ENCODE results near the gene NUBP2.

The NUBP2 gene

DNA sequence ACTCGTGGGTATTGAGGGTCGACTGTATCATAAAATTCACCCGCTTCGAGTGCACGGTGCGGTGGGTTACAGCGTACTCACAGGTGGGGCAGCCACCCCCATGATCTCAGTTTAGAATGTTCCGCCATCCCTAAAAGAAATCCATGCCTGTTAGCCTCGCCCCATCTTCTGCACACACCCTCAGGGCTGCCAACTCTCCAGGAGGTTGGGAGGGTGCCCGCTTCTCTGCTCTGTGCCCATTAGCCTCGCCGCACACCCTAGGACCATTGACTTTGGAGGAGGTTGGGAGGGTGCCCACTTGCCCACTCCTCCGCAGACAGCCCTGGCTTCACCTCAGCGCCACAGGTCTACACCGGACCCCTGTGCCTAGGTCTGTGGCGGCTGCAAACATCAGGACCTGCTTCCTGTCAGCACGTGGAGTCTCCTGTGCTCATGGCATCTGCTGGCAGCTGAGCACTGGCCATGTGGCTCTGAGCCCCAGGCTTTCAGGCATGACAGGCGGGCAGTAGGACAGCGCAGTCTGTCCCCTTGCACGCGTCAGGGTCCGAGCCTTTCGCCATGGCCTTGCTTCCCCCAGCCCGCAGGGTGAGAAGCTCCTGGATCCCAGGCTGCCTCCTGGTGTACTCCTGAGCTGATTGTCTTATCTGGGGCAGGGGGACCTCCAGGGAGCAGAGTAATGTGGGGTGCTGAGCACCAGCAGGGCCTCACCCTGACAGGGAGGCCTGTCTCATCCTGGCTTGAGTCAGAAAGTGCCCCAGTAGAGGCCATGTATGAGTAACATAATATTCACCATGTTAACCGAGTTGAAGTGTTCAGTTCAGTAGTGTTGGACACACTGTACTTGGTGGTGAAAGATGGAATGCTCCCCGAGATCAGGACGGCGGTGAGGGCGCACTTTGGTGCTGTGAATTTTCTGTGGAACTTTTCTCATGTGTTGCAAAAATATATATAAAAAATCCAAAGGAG lies 33.3 kb upstream of the NUBP2 start:
- TF ChIP-seq EP300 (IDR thresholded peaks at IDR 0.05; ENCODE audit: borderline replicate concordance), result no peak
- TF ChIP-seq, protein P1, sequence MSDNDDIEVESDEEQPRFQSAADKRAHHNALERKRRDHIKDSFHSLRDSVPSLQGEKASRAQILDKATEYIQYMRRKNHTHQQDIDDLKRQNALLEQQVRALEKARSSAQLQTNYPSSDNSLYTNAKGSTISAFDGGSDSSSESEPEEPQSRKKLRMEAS (IDR thresholded peaks at IDR 0.05), result no peak
- TF ChIP-seq CREB1 (IDR thresholded peaks at IDR 0.05; ENCODE audit: low read depth), result no peak
- no peak for TF ChIP-seq CEBPB (IDR thresholded peaks at IDR 0.05)
- TF ChIP-seq, protein P2, sequence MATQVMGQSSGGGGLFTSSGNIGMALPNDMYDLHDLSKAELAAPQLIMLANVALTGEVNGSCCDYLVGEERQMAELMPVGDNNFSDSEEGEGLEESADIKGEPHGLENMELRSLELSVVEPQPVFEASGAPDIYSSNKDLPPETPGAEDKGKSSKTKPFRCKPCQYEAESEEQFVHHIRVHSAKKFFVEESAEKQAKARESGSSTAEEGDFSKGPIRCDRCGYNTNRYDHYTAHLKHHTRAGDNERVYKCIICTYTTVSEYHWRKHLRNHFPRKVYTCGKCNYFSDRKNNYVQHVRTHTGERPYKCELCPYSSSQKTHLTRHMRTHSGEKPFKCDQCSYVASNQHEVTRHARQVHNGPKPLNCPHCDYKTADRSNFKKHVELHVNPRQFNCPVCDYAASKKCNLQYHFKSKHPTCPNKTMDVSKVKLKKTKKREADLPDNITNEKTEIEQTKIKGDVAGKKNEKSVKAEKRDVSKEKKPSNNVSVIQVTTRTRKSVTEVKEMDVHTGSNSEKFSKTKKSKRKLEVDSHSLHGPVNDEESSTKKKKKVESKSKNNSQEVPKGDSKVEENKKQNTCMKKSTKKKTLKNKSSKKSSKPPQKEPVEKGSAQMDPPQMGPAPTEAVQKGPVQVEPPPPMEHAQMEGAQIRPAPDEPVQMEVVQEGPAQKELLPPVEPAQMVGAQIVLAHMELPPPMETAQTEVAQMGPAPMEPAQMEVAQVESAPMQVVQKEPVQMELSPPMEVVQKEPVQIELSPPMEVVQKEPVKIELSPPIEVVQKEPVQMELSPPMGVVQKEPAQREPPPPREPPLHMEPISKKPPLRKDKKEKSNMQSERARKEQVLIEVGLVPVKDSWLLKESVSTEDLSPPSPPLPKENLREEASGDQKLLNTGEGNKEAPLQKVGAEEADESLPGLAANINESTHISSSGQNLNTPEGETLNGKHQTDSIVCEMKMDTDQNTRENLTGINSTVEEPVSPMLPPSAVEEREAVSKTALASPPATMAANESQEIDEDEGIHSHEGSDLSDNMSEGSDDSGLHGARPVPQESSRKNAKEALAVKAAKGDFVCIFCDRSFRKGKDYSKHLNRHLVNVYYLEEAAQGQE (IDR thresholded peaks at IDR 0.05; ENCODE audit: low read depth), result no peak
- TF ChIP-seq ZBTB7A (IDR thresholded peaks at IDR 0.05; ENCODE audit: low read depth), result no peak
- TF ChIP-seq TEAD4 (IDR thresholded peaks at IDR 0.05), result no peak
- TF ChIP-seq TAF1 (IDR thresholded peaks at IDR 0.05; ENCODE audit: low read depth), result no peak

GRCh38 chr16:1751946-1752345 lies 30.8 kb upstream of the NUBP2 start:
- TF ChIP-seq USF1 (IDR thresholded peaks at IDR 0.05), result no peak
- no peak for TF ChIP-seq EP300 (IDR thresholded peaks at IDR 0.05; ENCODE audit: borderline replicate concordance)
- TF ChIP-seq, protein P1 (IDR thresholded peaks at IDR 0.05), result no peak
- TF ChIP-seq EGR1 (IDR thresholded peaks at IDR 0.05), result no peak
- TF ChIP-seq ZBTB7A (IDR thresholded peaks at IDR 0.05; ENCODE audit: low read depth), result no peak
- no peak for TF ChIP-seq TCF12 (IDR thresholded peaks at IDR 0.05; ENCODE audit: low read depth)

DNA sequence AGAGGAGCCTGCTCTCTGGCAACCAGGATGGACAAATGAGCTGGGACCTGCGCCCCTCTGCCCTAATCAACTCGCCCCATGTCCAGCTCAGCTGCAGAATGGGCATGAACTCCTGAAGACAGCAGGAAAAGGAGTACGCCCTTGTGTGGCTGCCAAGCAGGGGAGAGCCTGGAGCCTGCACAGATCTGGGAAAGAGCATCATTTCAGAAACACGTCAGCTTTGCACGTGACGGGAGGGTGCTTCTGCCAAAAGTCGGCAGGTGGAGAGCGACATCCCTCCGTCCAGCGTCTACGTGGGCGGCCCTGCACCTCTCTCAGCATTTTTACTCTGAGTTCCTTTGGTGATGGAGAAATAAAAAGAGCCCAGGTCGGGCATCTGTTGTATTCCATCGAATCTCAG lies 29.9 kb upstream of the NUBP2 start:
- TF ChIP-seq, protein P1 (IDR thresholded peaks at IDR 0.05), result no peak
- no peak for TF ChIP-seq RAD21 (IDR thresholded peaks at IDR 0.05; ENCODE audit: low read depth)
- no peak for TF ChIP-seq TEAD4 (IDR thresholded peaks at IDR 0.05)
- TF ChIP-seq, protein P2 (IDR thresholded peaks at IDR 0.05; ENCODE audit: low read depth), result no peak
- TF ChIP-seq EP300 (IDR thresholded peaks at IDR 0.05; ENCODE audit: borderline replicate concordance), result no peak
- no peak for TF ChIP-seq YY1 (IDR thresholded peaks at IDR 0.05; ENCODE audit: low read depth)
- no peak for TF ChIP-seq TCF12 (IDR thresholded peaks at IDR 0.05; ENCODE audit: low read depth)
- no peak for TF ChIP-seq ZBTB7A (IDR thresholded peaks at IDR 0.05; ENCODE audit: low read depth)
- no peak for TF ChIP-seq NFIC (IDR thresholded peaks at IDR 0.05)
- TF ChIP-seq EGR1 (IDR thresholded peaks at IDR 0.05), result no peak
- no peak for TF ChIP-seq FOXM1 (IDR thresholded peaks at IDR 0.05; ENCODE audit: borderline replicate concordance, low read depth)
- TF ChIP-seq CREB1 (IDR thresholded peaks at IDR 0.05; ENCODE audit: low read depth), result no peak
- TF ChIP-seq CEBPB (IDR thresholded peaks at IDR 0.05), result no peak
- TF ChIP-seq TAF1 (IDR thresholded peaks at IDR 0.05; ENCODE audit: low read depth), result no peak
- no peak for TF ChIP-seq USF1 (IDR thresholded peaks at IDR 0.05)

DNA sequence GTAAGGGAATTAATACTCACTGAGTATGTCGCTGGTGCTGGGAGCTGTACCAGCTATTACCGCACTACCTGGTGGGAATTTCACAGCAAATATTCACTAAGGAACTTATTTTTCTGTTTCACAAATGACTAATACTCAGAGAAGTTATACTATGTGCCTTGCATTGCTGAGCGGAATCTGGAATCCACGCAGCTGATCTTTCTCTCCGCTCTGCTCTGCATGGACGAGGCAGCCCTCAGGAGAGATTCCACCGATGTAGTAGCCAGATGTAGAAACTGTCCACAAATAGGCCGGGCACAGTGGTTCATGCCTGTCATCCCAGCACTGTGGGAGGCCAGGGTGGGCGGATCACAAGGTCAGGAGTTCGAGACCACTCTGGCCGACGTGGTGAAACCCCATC lies 28.6 kb upstream of the NUBP2 start:
- TF ChIP-seq YY1 (IDR thresholded peaks at IDR 0.05; ENCODE audit: low read depth), result no peak
- TF ChIP-seq EGR1 (IDR thresholded peaks at IDR 0.05), result no peak
- TF ChIP-seq CREB1 (IDR thresholded peaks at IDR 0.05; ENCODE audit: low read depth), result no peak
- TF ChIP-seq, protein P1 (IDR thresholded peaks at IDR 0.05), result no peak
- no peak for TF ChIP-seq TEAD4 (IDR thresholded peaks at IDR 0.05)
- no peak for TF ChIP-seq RAD21 (IDR thresholded peaks at IDR 0.05; ENCODE audit: low read depth)
- no peak for TF ChIP-seq TCF12 (IDR thresholded peaks at IDR 0.05; ENCODE audit: low read depth)
- no peak for TF ChIP-seq CEBPB (IDR thresholded peaks at IDR 0.05)
- TF ChIP-seq NFIC (IDR thresholded peaks at IDR 0.05), result no peak
- TF ChIP-seq ZBTB7A (IDR thresholded peaks at IDR 0.05; ENCODE audit: low read depth), result no peak
- TF ChIP-seq, protein P2 (IDR thresholded peaks at IDR 0.05; ENCODE audit: low read depth), result no peak
- TF ChIP-seq EP300 (IDR thresholded peaks at IDR 0.05; ENCODE audit: borderline replicate concordance), result no peak
- TF ChIP-seq USF1 (IDR thresholded peaks at IDR 0.05), result no peak
- no peak for TF ChIP-seq TAF1 (IDR thresholded peaks at IDR 0.05; ENCODE audit: low read depth)
- TF ChIP-seq FOXM1 (IDR thresholded peaks at IDR 0.05; ENCODE audit: borderline replicate concordance, low read depth), result no peak

Data from Ishikawa (cell line).